Gastroesophageal sphincter (tissue), 3 donors: ENCODE results near the gene COX11.

ENCODE experiments used
- CTCF ChIP-seq, 4 experiments: fragments of 200-600 bp in 2 of 4; fragments of 450-650 bp in 2 of 4; sonication (generic) in 1 of 4; IDR thresholded peaks; one replicate each; pipeline ENCODE4 v1.5.1; 2017 to 2019; ENCODE audit warnings: antibody characterized with exemption in 4 of 4, mild to moderate bottlenecking in 2 of 4, moderate library complexity in 2 of 4
- EP300 ChIP-seq: sonication (generic); formaldehyde crosslinking; IDR thresholded peaks from one replicate; pipeline ENCODE4 v1.6.1; 2017; ENCODE audit warnings: antibody characterized with exemption, mild to moderate bottlenecking
- POLR2A ChIP-seq, 2 donors: fragments of 450-650 bp; IDR thresholded peaks; one replicate each; pipeline ENCODE4 v1.6.1; 2017; ENCODE audit warnings: antibody characterized with exemption in 2 of 2, mild to moderate bottlenecking in 2 of 2, moderate library complexity in 1 of 2
- POLR2AphosphoS5 ChIP-seq: sonication (generic); formaldehyde crosslinking; IDR thresholded peaks from one replicate; pipeline ENCODE4 v1.6.1; 2017; ENCODE audit warnings: antibody characterized with exemption

GRCh38 chr17:54924405-54924804 is 44.0 kb downstream of the COX11 start:
- TF ChIP-seq CTCF (IDR thresholded peaks at IDR 0.05), result no peak
- TF ChIP-seq POLR2AphosphoS5, result no peak
- no peak for TF ChIP-seq EP300
- no peak for TF ChIP-seq POLR2A (IDR thresholded peaks at IDR 0.05)
